ENCODE data around the gene RNF180. TPM values are rescaled to one million over a fixed set of nuclear protein-coding genes. Genes with fewer than 3 reads are reported as not detected.

Gene RNF180
- total and polyA plus RNA-seq, 2 of the 8 experiments (the other 6 are each of a cell fraction or from before 2014, with no cell fraction given): 0.39 to 2.3 TPM

DNA sequence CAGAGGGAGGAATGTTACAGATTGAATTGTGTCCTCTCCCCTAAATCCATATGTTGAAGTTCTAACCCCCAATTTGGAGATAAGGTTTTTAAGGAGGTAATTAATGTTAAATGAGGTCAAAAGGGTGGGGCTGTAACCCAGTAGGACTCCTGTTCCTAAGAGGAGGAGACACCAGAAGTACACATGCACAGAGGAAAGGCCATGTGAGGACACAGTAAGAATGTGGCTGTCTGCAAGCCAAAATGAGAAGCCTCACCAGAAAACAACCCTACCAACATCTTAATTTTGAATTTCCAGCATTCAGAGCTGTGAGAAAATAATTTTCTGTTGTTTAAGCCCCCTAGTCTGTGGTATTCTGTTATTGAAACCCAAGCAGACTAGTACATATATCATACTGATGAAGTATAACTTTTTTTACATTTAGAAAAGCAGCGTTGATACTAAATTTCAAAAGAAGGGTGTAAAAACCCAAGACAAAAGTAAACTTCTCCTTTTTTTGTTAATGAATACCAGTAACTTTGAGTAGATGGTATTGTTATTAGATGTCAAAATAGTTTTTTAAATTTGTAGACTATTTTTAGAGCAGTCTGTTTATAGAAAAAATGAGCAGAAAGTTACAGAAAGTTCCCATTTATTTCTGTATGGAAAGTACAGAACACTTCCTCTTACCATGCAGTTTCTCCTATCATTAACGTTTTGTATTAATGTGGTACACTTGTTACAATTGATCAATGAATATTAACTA lies 25.1 kb downstream of the RNF180 start:
- Histone ChIP-seq H2BK12ac (ENCODE audit: low read depth, low read length) (no peak overlapping the region), H3K79me1 (ENCODE audit: low read depth, low read length) (no peaks in the 10 kb centered on the region), H2BK5ac (ENCODE audit: low read depth, low read length) (no peak overlapping the region), H3K9me3 (ENCODE audit: insufficient read depth in 2 of 2, low read depth in 1 of 2, low read length in 1 of 2) (no peaks in the 10 kb centered on the region), H2AK5ac (ENCODE audit: low read depth, low read length) (no peak overlapping the region), H2AFZ (ENCODE audit: low read length) (no peak overlapping the region), H2BK15ac (ENCODE audit: low read length) (no peak overlapping the region), H3K9ac (replicated peaks in 1 of 4; ENCODE audit: extremely low read depth in 1 of 4, low read depth in 3 of 4, low read length in 3 of 4) (no peak overlapping the region), H3K14ac (ENCODE audit: insufficient read length) (no peak overlapping the region), H3K4me3 (ENCODE audit: extremely low read depth in 1 of 4, insufficient read depth in 2 of 4, low read depth in 3 of 4, low read length in 4 of 4) (no peak overlapping the region), H3K4ac (replicated peaks; ENCODE audit: insufficient read length, low read depth, low read length) (no peak overlapping the region), H3K4me2 (ENCODE audit: insufficient read depth in 1 of 2, low read depth in 2 of 2, low read length in 2 of 2) (no peak overlapping the region), H3K36me3 (ENCODE audit: control insufficient read depth in 2 of 4, insufficient read depth in 4 of 4, low read length in 3 of 4) (no peaks in the 10 kb centered on the region), H3K18ac (ENCODE audit: extremely low read depth, low read length) (no peak overlapping the region), H3K56ac (replicated peaks; ENCODE audit: insufficient read length, low read depth, low read length) (no peak overlapping the region), H3K79me2 (ENCODE audit: control insufficient read depth in 1 of 2, insufficient read depth in 2 of 2, low read length in 2 of 2) (no peaks in the 10 kb centered on the region), H4K20me1 (replicated peaks in 1 of 2; ENCODE audit: control insufficient read depth in 1 of 2, insufficient read depth in 2 of 2, low read length in 2 of 2) (no peaks in the 10 kb centered on the region), H3K23ac (ENCODE audit: insufficient read length) (no peak overlapping the region), H3K23me2 (ENCODE audit: low read depth, low read length) (no peaks in the 10 kb centered on the region), H3K27me3 (replicated peaks in 1 of 4; ENCODE audit: control insufficient read depth in 3 of 4, extremely low read depth in 1 of 4, insufficient read depth in 3 of 4, low read length in 3 of 4) (no peaks in the 10 kb centered on the region), H2BK120ac (replicated peaks; ENCODE audit: low read depth, low read length) (no peak overlapping the region), H3K27ac (ENCODE audit: low read depth, low read length) (no peak overlapping the region), H2BK20ac (ENCODE audit: low read length) (no peak overlapping the region), H3K4me1 (replicated peaks in 1 of 4; ENCODE audit: control insufficient read depth in 3 of 4, insufficient read depth in 4 of 4, low read length in 3 of 4) (no peaks in the 10 kb centered on the region), H4K5ac (ENCODE audit: insufficient read length, low read depth, low read length) (no peak overlapping the region), H4K91ac (replicated peaks; ENCODE audit: insufficient read length, low read length) (no peak overlapping the region), H4K8ac (ENCODE audit: extremely low read depth, insufficient read depth, low read length) (no peak overlapping the region)
- ChIA-PET CTCF (ENCODE audit: partially characterized antibody) (no interaction called here), POLR2A (ENCODE audit: partially characterized antibody) (no interaction called here)
- FAIRE-seq: no peak
- DNase-seq (ENCODE audit: low read depth in 1 of 2, low spot score in 2 of 2): no peak
- TF ChIP-seq HDAC6 (IDR thresholded peaks at IDR 0.05; ENCODE audit: low read depth, low read length) (no peak), BCL11A (IDR thresholded peaks at IDR 0.05; ENCODE audit: low read depth in 2 of 2, low read length in 2 of 2) (no peak), KDM1A (IDR thresholded peaks at IDR 0.05; ENCODE audit: borderline replicate concordance, low read length) (no peak), TCF12 (IDR thresholded peaks at IDR 0.05; ENCODE audit: low read depth, low read length) (no peak), EP300 (IDR thresholded peaks at IDR 0.05; ENCODE audit: borderline replicate concordance in 1 of 2, low read depth in 2 of 2, low read length in 2 of 2) (no peak), POLR2A (IDR thresholded peaks at IDR 0.05; ENCODE audit: control extremely low read depth in 1 of 2, low read depth in 2 of 2, low read length in 2 of 2) (no peak), NANOG (IDR thresholded peaks at IDR 0.05; ENCODE audit: insufficient read depth, low read depth, low read length, poor library complexity, severe bottlenecking) (no peak), SAP30 (IDR thresholded peaks at IDR 0.05; ENCODE audit: insufficient read depth, insufficient replicate concordance, low read length) (no peak)
- TF ChIP-seq, protein P1, sequence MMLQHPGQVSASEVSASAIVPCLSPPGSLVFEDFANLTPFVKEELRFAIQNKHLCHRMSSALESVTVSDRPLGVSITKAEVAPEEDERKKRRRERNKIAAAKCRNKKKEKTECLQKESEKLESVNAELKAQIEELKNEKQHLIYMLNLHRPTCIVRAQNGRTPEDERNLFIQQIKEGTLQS (IDR thresholded peaks at IDR 0.05; ENCODE audit: insufficient read depth, low read depth, low read length): no peak
- 84% methylated on average over 2 of the region's 2 CpGs; no CpG with 5 or more reads in 1 of the 2 experiments for WGBS, 2 experiments (ENCODE audit: extremely low coverage in 1 of 2, insufficient coverage in 1 of 2, insufficient read length in 1 of 2, insufficient replicate concordance in 2 of 2, low coverage in 1 of 2, low lambda C conversion rate in 2 of 2, missing lambda C conversion rate in 1 of 2)
